GM11168 (cell line): ENCODE measurements around the gene CD101.

Experiments used
- in situ Hi-C: fragments of 300-500 bp; cut with MboI; formaldehyde crosslinking; loops from one replicate; pipeline ENCODE4 v1.12.0; 2022; ENCODE audit warnings: low sequenced_read_pairs; ENCODE audit not compliant: unreplicated experiment

CD101 gene

DNA sequence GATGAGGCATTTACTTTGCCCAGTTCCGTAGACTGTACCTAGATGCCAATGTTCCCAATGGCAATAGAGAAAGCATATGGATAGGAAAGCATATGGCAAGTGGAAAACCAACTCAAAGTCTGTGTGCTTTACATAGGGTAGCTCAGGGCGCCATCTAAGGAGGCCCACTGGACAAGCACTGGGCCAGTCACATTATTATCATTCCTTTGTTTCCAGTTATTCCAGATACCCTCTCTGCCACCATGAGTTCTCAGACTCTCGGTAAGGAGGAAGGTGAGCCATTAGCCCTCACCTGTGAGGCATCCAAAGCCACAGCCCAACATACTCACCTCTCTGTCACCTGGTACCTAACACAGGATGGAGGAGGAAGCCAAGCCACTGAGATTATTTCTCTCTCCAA is 9.8 kb downstream of the CD101 start:
- in situ Hi-C loops = no loop called here

DNA sequence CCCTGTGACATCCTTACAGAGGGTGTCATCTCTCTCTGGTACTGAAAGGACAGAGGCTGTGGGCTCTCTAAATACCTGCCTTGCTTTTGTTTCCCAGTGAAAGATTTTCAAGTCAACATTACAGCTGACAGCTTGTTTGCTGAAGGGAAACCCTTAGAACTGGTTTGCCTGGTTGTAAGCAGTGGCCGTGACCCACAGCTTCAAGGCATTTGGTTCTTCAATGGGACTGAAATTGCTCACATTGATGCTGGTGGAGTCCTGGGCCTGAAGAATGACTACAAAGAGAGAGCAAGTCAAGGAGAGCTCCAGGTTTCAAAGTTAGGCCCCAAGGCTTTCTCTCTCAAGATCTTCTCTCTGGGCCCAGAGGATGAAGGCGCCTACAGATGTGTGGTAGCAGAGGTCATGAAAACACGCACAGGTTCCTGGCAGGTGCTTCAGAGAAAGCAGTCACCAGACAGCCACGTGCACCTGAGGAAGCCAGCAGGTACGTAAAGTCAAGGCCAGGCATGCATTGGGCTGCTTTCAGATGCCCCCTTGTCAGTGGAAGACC is 11.8 kb downstream of the CD101 start:
- in situ Hi-C loops = no loop called here

DNA sequence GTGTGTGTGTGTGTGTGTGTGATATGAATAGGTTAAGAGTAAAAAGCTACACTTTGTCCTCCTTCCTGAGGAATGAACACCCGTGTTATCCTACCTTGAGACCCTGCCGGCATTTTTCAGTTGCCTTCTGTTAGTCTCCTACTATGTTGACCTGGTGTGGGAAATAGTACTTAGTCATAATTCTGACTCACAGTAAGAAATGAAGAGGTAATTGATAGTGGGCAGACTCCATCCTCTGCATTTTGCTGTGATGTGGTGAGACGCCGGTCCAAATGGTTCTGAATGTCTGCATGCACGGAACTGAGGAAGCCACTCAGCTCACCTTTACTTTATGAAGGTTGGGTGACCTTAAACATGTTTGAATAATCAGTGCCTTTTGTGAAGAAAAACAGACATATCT is 12.6 kb downstream of the CD101 start:
- in situ Hi-C loops = no loop called here

DNA sequence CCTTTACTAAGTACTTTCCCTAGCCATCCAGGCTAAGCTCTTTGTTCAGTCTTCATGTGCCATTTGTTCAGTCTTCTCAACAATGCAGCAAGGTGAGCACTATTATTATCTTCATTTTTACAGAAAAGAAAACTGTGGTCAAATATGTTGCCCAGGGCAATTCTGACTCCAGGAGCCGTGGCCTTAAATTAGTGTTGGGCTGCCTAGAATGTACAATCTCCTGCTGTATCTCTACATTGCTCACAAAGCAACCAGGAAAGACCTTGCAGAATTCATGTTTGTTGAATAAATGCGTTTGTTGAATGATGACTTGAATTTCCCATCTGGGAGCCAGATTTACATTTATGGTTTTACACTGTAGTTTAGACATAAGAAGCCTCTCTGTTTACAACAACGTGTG is 14.2 kb downstream of the CD101 start:
- in situ Hi-C loops = no loop called here

DNA sequence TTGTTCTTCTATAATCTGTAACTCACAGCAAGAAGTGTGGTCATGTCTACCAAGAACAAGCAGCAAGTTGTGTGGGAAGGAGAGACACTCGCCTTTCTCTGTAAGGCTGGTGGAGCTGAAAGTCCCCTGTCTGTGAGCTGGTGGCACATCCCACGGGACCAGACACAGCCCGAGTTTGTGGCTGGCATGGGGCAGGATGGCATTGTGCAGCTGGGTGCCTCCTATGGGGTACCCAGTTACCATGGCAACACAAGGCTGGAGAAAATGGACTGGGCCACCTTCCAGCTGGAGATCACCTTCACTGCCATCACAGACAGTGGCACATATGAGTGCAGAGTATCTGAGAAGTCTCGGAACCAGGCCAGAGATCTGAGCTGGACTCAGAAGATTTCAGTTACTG is 15.5 kb downstream of the CD101 start:
- in situ Hi-C loops = no loop called here

DNA sequence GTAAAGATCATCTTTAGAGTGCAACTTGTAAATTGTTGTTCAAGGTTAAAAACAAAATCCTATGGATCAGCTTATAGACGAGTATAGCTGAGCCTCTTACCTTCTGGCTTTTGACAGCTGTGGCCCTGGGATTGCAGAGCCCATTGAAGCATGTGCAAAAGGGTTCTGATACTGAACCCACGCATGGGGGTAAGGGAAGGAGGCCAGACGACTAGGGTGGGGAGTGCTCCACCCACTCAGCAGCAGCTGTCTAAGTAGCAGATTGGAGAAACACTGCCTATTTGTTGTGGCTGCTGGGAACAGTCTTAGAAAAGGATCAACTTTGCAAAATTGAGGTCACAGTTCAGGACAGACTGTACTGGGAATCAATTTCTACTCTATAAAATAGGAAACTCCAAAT is 16.1 kb downstream of the CD101 start:
- in situ Hi-C loops = no loop called here

DNA sequence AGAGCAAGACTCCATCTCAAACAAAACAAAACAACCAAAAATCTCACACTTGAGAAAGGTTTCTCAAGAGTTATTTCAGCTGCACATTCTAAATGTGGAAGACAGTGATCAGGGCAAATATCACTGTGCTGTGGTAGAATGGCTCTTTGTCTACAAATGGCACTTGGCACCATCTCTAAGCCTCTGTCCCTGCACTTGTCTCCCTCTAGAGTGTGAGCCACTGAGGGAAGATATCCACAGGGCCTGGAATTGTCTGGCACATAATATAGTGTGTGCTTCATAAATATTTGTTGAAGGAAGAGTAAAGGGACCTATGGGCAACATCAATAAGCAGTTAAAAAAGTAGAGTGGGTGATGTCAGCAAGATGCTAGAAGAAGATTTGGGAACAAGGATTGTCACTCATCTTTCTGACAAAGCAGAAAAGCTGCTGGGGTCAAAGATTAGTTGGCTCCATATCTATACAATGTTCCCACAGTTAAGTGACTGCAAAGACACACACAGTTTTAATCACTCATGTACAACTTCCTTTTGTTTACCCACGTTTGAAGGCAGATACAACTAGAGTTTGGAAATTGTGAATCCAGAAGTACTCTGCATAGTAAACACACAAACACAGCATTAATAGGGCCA is 19.1 kb downstream of the CD101 start:
- in situ Hi-C loops = no loop called here

DNA sequence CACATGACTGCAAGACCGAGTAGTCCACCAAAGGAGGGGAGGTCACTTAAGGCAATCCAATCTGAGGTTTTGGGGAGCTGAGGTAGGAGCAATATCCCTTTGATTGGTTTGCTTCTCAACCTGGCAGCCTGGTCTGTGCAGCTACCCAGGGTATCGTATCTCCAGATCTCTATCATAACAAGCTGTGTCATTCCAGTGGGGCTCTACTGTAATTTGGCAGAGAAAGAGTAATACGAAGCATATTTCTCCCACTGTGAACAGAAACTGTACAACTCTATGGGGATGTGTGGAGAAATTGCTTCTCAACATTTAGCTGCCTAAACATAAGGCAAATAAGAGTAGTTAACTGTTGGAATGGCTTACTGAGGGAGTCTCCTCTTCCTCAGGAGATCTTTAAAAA is 20.6 kb downstream of the CD101 start:
- in situ Hi-C loops = no loop called here

DNA sequence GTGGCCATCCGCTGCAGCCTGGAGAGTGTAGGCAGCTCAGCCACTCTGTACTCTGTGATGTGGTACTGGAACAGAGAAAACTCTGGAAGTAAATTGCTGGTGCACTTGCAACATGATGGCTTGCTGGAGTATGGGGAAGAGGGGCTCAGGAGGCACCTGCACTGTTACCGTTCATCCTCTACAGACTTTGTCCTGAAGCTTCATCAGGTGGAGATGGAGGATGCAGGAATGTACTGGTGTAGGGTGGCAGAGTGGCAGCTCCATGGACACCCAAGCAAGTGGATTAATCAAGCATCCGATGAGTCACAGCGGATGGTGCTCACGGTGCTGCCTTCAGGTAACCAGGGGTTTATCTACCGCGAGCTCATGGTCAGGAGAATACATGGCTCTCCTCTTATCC is 24.0 kb downstream of the CD101 start:
- in situ Hi-C loops = no loop called here

DNA sequence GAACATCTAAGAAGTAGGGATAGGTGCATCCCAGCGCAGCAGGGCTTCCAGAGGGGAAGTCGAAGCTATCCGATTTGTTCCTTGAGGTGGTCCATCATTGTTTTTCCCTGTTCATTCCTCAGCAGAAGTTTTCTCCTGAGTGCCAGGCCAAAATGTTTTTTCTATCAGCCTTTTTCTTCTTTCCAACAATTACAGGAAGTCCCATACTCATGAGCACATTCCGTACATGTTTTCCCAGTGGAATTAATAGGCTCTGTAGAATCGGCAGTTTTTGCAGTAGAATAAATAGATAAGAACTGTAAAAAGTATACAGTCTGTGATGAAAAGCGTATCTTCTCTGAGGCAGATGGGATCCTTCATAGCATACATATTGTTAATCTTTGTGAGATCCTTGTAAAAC is 24.8 kb downstream of the CD101 start:
- in situ Hi-C loops = no loop called here

DNA sequence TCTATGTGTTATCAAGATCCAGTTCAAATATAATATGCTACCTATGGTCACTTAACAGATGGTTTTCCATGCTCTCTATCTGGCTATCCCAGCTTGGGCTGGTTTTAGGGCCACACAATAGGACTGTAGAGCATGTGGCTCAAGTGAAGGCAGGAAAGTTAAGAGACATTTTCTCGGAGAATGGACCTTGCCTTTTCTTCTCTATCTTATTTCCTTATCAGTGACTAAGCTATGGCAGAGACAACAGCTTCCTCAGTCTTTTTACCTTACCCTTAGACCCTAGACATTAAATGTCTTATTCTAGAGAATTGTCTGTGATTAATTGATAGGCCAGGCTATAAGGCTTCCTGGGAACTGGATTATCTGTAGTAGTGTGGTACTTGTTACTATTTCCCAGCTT is 28.1 kb downstream of the CD101 start:
- in situ Hi-C loops = no loop called here

DNA sequence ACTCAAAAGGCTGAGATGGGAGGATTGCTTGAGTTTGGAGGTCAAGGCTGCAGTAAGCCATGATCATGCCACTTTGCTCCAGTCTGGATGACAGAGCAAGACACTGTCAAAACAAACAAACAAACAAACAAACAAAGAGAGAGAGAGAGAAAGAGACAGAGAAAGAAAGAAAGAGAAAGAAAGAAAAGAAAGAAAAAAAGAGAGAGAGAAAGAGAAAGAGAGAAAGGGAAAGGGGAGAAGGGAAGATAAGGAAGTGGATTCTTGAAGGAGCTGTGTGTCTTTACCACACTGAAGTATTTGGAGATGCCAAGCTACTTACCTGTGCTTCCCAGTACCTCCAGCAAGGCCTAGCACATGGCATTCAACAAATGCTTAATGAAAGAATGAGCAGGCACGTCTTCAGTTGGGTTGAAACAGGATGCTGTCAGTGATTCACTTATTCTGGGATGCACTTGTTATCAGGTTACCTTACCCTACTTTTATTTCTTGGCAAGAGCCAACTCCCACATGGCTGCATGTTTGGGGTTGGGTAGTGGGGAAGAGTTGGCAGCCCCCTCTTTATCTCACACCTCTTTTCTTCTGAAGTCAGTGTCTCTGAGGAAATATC is 28.8 kb downstream of the CD101 start:
- in situ Hi-C loops = no loop called here

DNA sequence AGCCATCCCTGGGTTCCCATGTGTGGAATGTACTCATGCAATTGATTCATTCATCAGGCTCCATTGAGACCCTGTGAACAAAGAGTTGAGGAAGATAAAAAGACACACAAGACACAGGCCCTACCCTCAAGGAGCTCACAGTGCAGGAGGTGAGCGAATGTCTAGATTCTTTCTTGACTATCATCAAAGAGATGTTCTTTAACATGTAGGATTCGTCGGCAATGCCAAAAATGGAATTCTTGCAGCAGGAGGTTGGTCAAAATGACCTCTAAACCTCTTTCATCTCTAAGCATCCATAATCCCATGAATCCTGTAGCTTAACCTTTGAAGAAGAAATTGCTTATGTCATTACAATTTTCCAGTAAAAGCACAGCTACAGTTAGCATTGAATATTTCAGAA is 30.7 kb downstream of the CD101 start:
- in situ Hi-C loops = no loop called here

DNA sequence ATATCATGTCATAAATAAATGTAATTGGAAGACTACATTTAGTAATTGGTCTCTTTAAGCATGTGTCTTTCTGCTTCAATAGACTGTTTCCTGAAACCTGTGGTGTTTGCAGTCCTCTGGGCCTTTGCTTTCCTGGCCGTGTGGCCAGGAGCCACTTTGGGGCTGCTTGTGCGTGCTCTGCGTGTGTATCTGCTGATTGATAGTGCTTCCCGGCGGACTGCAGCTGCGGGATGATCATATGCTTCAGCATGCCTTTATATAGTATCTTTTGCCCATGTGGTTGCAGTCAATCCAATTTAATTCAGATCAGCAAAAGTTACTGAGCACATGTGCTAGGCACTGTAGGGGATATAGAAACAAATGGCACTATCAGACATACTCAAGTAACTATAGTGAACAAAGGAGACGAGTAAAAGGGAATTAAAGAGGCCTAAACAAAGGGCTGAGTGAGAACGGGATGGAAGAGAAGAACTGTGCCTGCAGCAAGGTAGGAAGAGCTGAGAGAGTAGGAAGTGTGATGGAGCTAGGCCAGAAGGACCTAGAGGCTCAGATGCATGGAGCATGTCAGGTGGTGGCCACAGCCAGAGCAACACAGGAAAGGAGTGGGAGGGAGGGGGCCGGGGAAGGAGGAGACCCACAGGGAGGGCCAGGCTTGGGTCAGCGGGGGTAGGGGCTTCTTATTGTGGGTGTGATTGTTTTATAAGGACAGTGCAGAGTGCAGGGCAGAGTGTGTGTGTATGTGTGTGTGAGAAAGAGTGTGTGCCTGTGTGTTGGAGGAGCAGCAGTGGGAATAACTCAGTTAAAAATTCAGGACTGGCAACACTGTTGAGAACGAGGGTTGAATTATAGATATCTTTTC is 31.4 kb downstream of the CD101 start:
- in situ Hi-C loops = no loop called here

DNA sequence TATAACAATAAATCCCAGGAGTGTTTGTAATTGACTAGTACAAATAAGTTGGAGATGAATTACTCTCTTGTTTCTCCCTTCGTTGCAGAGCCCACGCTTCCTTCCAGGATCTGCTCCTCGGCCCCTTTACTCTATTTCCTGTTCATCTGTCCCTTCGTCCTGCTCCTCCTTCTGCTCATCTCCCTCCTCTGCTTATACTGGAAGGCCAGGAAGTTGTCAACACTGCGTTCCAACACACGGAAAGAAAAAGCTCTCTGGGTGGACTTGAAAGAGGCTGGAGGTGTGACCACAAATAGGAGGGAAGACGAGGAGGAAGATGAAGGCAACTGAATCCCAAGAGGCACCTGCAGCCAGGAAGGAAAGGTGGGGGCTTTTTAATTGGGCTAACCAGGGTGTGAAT is 32.2 kb downstream of the CD101 start:
- in situ Hi-C loops = no loop called here

DNA sequence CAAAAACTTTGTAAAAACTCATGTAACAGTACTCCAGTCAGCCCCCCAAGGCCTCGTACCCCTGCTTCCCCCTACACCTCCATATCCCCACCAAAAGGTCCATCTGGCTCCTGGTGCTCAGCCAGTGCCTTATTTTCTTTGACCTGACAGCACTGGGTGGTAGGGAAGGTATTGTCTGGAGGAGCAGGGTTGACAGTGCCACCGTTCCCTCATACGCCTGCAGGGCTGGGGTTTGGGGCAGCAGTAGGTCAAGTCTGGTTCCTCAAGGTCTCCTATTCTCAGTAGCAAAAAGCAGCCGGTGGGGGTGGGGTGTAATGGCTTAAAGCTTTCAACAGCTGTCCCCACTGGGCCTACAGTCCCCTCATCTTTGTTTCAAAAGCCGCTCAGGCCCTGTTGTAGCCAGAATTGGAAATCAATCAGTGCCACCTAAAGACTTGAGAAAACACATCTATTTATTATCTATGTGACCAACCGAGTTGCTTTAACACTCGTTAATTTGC is 33.3 kb downstream of the CD101 start:
- in situ Hi-C loops = no loop called here

DNA sequence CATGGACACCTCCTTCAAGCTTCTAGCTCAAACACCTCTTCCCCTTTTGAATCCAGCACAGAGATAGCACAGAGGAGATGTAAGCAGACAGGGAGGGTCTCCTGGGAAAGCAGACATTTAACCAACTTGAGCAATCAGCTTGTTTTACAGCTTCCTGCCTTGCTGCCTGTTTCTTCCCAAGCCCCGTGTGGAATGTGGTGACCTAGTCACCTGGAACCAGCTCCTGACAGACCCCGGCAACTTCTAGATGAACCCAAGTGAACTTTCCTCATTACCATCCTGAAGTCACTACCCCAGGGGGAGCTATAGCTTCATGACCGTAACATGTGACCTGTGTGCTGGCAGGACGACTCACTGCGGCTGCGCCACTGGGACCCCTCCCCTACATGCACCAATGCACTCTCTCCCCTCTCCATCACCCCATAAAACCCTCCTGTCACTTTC is 34.5 kb downstream of the CD101 start:
- in situ Hi-C loops = no loop called here

DNA sequence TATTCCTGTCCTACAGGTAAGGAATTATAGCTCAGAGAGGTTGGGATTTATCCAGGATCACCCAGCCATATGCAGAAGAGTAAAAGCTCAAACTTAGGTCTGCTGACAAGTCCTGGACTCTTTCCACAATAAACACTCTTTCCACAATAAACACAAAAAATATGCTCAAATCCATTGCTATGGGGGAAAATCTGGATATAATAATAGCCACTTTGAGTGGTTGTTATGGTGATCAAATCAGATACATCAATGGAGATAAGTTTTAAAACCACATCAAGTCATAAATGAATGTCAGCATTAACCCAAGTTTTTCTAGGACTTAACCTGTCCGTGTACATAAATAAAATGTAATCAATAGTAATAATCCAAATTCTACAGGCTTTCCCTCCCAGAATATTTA is 36.2 kb downstream of the CD101 start:
- in situ Hi-C loops = no loop called here

DNA sequence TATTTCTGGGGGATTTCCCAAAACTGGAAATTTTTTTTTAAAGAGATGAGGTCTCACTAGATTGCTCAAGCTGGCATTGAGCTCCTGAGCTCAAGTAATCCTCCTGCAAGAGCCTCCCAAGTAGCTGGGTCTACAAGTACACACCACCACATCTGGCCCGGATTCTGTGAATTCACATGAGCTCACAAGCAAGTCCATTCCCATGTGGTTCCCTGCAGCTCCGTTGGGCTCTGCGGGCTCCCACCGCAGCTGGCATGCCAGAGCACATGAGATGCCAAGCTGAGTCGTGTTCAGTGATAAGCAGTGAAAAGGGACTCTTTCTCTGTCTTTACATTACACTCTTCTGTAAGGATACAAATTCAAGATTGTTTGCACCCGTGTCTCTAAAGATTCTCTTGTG is 36.7 kb downstream of the CD101 start:
- in situ Hi-C loops = no loop called here

DNA sequence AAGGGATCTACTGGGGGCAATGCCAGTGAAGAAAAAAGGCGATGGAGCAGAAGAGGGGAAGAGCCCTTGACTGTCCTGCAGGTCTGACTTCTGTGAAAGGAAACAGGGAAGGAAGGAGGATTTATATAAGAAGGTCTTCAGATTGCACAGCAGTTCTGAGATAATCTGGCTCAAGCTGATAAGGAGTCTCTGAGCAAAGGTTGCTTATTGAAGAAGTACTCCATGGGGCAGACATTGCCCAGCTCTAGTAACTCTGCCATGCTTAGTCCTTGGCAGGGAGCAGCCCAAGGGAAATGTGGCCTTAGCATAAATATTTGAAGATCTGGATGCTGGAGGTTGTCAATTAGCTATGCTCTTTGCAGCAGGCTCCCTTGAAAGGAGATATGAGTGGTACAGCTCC is 42.7 kb downstream of the CD101 start:
- in situ Hi-C loops = no loop called here

DNA sequence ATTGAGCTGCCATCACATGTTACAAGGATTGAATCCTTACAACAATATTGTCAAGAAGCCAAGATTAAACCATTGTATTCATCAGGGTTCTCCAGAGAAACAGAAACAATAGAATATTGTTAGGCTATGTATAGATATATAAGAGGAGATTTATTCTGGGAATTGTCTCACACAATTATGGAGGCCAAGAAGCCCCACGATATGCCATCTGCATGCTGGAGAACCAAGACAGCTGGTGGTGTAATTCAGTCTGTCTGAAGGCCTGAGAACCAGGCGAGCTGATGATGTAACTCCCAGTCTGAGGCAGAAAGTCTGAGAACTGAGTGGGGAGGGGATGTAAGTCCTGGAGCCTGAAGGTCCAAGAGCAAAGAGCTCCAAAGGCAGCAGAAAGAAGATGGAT is 44.1 kb downstream of the CD101 start:
- in situ Hi-C loops = no loop called here
